ENCODE results near the gene GTPBP10. TPM values are rescaled to one million over a fixed set of nuclear protein-coding genes. Genes with fewer than 3 reads are reported as not detected.

Gene GTPBP10, protein sequence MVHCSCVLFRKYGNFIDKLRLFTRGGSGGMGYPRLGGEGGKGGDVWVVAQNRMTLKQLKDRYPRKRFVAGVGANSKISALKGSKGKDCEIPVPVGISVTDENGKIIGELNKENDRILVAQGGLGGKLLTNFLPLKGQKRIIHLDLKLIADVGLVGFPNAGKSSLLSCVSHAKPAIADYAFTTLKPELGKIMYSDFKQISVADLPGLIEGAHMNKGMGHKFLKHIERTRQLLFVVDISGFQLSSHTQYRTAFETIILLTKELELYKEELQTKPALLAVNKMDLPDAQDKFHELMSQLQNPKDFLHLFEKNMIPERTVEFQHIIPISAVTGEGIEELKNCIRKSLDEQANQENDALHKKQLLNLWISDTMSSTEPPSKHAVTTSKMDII
- 20.7 to 28.6 TPM (median 22.6 TPM) in 5 replicates for total RNA-seq (2022; extraction: Qiagen RNA extraction)

DNA sequence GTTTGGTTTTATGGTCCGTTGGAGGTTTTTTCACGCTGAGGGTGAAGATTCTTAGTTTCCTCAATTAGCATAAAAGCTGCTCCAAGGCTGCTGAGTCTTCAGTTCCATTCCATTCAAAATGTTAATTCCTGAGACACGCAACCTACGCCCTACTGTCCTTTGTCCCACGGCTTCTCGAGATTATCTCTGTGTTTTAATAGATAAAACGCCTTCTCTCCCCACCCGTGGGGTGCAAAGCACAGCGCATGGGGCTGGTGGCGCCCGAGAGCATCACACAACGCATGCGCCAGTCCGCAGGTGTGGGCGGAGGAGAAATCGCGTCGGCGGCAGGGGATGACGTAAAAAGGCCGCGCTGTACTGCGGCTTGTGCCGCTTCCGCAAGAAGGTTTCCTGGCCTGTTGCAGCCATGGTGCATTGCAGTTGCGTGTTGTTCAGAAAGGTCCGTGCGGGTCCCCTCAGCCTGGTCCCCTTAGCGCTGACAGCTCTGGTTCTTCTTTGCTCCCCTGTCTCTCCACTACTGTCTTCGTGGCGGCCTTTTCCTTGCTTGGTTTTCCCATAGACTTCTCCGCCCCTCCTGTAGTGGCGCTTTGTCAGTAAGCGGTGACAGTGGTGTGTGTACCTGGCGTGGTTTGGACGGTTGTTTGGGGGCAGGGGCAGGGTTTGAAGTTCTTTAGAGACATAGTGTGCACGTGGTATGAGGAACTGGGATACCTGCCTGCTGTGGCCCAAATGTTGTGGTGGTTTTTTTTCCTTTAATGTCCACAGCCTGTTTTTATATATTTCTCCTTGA, at the start of gene GTPBP10:
Gene GTPBP10 (plus strand): TSS at position 381 of the 790 bp plus-strand sequence. CDS start 26 bp downstream, at position 407.

DNA sequence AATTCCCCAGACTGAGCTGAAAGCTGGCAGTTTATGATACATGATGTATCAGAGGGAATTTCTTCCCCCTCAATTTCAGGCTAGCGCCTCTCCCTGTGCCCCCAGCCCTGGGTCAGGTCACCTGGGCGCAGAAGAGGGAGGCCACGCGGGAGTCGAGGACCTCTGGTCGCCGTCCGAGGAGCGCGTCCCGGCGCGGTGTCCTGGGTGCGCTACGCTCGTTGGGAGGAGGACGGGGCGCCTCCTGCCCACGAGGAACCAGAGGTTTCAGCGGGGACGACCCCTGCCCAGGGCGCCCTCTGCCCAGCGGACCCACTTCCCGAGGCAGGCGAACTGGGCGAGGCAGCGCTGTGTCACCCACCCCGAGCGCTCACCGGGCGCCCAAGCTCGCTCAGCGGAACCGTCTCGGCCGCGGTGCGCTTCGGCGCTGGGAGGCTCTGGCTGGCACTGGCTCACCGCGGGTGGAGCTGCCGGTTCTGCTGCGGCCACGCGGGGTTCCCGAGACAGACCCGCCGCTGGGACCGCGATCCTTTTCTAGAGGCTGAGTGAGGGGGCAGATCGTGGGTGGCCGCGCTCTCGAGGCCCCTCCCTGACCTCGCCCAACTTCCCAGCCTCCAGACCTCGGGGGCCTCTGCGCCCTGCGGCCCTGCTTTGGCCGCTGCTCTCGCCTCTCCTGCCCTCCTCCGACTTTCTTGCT, 25.6 kb upstream of the GTPBP10 start, which contains the start of gene FAM237B:
Gene FAM237B (minus strand): TSS at position 504 of the 694 bp plus-strand sequence. CDS start 1,556 bp downstream, outside the sequence.

DNA sequence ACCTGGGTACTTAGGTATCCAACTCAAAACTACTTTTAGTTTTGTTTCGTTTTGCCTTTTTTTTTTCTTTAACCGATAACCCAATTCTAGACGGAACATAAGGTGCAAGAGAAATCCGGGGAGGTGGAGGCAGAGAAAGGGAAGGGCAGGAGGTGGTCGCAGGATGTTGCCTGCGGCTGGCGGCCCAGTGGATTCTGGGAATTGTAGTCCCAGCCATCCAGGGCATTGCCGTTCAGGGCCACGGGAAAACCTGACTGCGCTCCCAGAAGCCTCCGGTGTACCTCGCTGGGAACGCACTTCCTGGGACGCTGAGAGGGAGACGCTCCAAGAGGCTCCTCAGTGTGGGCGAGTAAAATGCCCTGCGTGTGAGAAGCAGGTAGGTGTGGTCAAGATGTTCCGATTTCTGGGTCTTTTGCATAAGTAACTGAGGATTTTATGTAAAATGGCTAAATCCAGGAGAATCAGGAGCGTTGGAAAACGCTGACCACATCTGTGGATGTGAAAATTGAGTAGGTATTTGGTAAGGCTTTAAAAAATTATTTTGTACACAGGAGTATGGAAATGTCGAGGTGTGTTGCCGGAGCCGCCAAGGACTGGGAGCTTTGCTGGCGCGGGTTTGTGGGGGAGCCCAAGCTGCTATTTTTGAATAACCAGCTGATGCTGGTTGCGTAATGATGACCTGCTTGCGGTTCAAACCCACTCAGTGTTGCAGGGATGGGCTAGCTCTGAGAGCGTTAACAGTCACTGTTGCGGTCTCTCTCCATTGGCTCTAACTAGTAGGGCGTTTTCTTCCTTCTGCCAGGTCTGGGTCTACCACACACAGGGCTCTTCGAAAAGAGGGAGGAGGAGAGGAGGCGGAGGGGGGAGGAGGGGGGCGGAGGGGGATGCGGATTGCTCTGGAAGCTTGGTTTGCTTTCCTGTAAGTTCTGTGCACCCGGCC, 56.9 kb downstream of the GTPBP10 start, which contains the start of gene CLDN12:
Gene CLDN12 (plus strand): TSS at position 288 of the 940 bp plus-strand sequence. CDS start 9,216 bp downstream, outside the sequence.

Other genes starting within 250 kb of the GTPBP10 start
- gene STEAP1, start 192.2 kb upstream of the GTPBP10 start, total RNA-seq (2022; extraction: Qiagen RNA extraction), result 13.9 to 16.0 TPM (median 14.2 TPM) in 5 replicates
- gene STEAP2, start 135.0 kb upstream of the GTPBP10 start, total RNA-seq (2022; extraction: Qiagen RNA extraction), result 3.4 to 4.7 TPM (median 4.4 TPM) in 5 replicates
- 1.4 to 3.8 TPM (median 2.5 TPM) in 5 replicates for gene CFAP69, start 101.5 kb upstream of the GTPBP10 start, total RNA-seq (2022; extraction: Qiagen RNA extraction)
- gene FAM237B, start 25.4 kb upstream of the GTPBP10 start, total RNA-seq (2022; extraction: Qiagen RNA extraction), result not detected in 5 replicates
- gene CLDN12, start 56.7 kb downstream of the GTPBP10 start, total RNA-seq (2022; extraction: Qiagen RNA extraction), result 21.3 to 29.7 TPM (median 28.4 TPM) in 5 replicates
- not detected in 5 replicates for gene PTTG1IP2, start 122.9 kb downstream of the GTPBP10 start, total RNA-seq (2022; extraction: Qiagen RNA extraction)
- 0.06 to 0.42 TPM (median 0.13 TPM) in 5 replicates for gene CDK14, start 249.6 kb downstream of the GTPBP10 start, total RNA-seq (2022; extraction: Qiagen RNA extraction)

All from A549 treated with CORT108297 at 1 μM for 4 hours (cell line).